Measurements from ENCODE around the gene SPATA9. TPM values are rescaled to one million over a fixed set of nuclear protein-coding genes. Genes with fewer than 3 reads are reported as not detected.
A peak's percentile ranks its signal among the peaks of the same experiment; 100 is the strongest.

The SPATA9 gene
- total and polyA plus RNA-seq, 2 of the 13 experiments (the other 11 are each of a cell fraction or from before 2014, with no cell fraction given), result not detected

DNA sequence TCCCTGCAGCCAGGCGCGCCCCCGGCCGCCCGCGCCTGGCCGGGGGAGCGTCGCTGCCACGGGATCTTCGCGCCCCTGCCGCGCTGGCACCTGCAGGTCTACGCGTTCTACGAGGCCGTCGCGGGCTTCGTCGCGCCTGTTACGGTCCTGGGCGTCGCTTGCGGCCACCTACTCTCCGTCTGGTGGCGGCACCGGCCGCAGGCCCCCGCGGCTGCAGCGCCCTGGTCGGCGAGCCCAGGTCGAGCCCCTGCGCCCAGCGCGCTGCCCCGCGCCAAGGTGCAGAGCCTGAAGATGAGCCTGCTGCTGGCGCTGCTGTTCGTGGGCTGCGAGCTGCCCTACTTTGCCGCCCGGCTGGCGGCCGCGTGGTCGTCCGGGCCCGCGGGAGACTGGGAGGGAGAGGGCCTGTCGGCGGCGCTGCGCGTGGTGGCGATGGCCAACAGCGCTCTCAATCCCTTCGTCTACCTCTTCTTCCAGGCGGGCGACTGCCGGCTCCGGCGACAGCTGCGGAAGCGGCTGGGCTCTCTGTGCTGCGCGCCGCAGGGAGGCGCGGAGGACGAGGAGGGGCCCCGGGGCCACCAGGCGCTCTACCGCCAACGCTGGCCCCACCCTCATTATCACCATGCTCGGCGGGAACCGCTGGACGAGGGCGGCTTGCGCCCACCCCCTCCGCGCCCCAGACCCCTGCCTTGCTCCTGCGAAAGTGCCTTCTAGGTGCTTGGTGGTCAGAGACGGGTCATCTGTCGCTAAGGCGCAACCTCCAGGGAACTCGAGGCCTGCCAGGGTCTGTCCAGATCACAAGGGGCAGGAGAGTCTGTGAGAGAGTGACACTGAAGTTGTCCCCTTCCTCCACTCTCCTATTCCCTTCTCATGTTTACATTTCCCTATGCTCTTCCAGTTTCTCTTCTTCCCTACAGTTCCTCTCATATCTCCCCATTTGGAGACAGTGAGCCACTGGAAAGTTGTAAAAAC lies 61.6 kb downstream of the SPATA9 start (continued):
- TF ChIP-seq, protein P1, sequence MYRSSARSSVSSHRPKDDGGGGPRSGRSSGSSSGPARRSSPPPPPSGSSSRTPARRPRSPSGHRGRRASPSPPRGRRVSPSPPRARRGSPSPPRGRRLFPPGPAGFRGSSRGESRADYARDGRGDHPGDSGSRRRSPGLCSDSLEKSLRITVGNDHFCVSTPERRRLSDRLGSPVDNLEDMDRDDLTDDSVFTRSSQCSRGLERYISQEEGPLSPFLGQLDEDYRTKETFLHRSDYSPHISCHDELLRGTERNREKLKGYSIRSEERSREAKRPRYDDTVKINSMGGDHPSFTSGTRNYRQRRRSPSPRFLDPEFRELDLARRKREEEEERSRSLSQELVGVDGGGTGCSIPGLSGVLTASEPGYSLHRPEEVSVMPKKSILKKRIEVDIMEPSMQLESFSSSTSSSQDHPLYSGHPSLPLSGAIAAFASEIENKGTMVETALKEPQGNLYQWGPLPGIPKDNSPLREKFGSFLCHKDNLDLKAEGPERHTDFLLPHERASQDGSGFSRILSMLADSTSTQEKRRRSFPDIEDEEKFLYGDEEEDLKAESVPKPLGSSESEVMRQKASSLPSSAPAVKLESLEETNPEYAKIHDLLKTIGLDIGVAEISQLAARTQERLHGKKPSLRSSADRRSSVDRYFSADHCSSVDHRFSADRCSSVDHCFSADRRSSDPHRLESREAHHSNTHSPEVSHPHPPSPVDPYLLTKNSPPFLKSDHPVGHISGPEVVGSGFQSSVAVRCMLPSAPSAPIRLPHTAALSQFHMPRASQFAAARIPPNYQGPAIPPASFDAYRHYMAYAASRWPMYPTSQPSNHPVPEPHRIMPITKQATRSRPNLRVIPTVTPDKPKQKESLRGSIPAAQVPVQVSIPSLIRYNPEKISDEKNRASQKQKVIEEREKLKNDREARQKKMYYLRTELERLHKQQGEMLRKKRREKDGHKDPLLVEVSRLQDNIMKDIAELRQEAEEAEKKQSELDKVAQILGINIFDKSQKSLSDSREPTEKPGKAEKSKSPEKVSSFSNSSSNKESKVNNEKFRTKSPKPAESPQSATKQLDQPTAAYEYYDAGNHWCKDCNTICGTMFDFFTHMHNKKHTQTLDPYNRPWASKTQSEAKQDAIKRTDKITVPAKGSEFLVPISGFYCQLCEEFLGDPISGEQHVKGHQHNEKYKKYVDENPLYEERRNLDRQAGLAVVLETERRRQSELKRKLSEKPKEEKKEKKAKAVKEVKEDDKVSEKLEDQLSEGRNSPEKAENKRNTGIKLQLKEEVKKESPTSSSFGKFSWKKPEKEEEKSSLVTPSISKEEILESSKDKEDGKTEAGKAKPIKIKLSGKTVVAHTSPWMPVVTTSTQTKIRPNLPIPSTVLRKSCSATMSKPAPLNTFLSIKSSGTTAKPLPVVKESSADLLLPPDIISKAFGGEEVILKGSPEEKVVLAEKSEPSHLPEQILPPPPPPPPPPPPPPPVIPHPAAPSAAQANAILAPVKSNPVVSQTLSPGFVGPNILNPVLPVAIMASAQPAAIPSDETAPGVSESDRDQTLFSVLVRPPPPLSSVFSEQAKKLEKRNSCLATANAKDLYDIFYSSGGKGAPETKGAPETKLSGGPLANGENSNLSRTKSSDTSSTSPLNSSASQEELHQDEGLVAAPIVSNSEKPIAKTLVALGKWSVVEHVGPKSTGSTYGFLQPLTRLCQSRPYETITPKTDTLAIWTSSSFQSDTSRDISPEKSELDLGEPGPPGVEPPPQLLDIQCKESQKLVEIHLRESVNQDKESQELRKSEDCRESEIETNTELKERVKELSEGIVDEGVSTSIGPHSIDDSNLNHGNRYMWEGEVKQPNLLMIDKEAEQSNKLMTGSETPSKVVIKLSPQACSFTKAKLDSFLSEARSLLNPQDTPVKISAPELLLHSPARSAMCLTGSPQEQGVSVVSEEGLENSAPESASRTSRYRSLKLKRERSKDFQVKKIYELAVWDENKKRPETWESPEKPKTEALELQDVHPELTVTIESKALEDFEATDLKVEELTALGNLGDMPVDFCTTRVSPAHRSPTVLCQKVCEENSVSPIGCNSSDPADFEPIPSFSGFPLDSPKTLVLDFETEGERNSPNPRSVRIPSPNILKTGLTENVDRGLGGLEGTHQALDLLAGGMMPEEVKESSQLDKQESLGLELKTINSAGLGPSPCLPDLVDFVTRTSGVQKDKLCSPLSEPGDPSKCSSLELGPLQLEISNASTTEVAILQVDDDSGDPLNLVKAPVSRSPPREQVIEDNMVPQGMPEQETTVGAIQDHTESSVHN (CRISPR knock-in tag; IDR thresholded peaks at IDR 0.05), result no peak
- TF ChIP-seq, protein P2, sequence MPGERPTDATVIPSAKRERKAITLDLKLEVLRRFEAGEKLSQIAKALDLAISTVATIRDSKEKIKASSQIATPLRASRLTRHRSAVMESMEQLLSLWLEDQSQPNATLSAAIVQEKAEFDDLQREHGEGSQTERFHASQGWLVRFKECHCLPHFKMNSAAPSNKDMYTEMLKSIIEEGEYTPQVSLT (CRISPR knock-in tag; IDR thresholded peaks at IDR 0.05; ENCODE audit: borderline replicate concordance, low read depth), result no peak
- no peak for TF ChIP-seq ZNF350 (CRISPR knock-in tag; IDR thresholded peaks at IDR 0.05; ENCODE audit: borderline replicate concordance, low read depth)
- TF ChIP-seq ZSCAN12 (CRISPR knock-in tag; IDR thresholded peaks at IDR 0.05), result 0 out of 2 replicates have a peak, but pooled peaks have one; percentile 29
- no peak for TF ChIP-seq PRMT3 (CRISPR knock-in tag; IDR thresholded peaks at IDR 0.05; ENCODE audit: borderline replicate concordance, low read depth)
- no peak for TF ChIP-seq ZFYVE20 (CRISPR knock-in tag; IDR thresholded peaks at IDR 0.05; ENCODE audit: borderline replicate concordance, low read depth)
- peak; percentile 29 for TF ChIP-seq ESRRA (CRISPR knock-in tag; IDR thresholded peaks at IDR 0.05; ENCODE audit: low read depth)
- TF ChIP-seq MAFG (CRISPR knock-in tag; IDR thresholded peaks at IDR 0.05), result no peak
- TF ChIP-seq SYNCRIP (IDR thresholded peaks at IDR 0.05; ENCODE audit: insufficient read depth, low read depth, low read length), result no peak
- TF ChIP-seq SOX5 (CRISPR knock-in tag; IDR thresholded peaks at IDR 0.05; ENCODE audit: borderline replicate concordance), result no peak
- TF ChIP-seq ARNT2 (CRISPR knock-in tag; IDR thresholded peaks at IDR 0.05; ENCODE audit: low read depth), result peak; percentile 15; the same call in 1 of the 2 replicates
- TF ChIP-seq YEATS2 (CRISPR knock-in tag; IDR thresholded peaks at IDR 0.05; ENCODE audit: borderline replicate concordance), result no peak
- TF ChIP-seq, protein P3, sequence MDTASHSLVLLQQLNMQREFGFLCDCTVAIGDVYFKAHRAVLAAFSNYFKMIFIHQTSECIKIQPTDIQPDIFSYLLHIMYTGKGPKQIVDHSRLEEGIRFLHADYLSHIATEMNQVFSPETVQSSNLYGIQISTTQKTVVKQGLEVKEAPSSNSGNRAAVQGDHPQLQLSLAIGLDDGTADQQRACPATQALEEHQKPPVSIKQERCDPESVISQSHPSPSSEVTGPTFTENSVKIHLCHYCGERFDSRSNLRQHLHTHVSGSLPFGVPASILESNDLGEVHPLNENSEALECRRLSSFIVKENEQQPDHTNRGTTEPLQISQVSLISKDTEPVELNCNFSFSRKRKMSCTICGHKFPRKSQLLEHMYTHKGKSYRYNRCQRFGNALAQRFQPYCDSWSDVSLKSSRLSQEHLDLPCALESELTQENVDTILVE (CRISPR knock-in tag; IDR thresholded peaks at IDR 0.05), result no peak
- TF ChIP-seq MATR3 (CRISPR knock-in tag; IDR thresholded peaks at IDR 0.05), result no peak
- TF ChIP-seq, protein P4, sequence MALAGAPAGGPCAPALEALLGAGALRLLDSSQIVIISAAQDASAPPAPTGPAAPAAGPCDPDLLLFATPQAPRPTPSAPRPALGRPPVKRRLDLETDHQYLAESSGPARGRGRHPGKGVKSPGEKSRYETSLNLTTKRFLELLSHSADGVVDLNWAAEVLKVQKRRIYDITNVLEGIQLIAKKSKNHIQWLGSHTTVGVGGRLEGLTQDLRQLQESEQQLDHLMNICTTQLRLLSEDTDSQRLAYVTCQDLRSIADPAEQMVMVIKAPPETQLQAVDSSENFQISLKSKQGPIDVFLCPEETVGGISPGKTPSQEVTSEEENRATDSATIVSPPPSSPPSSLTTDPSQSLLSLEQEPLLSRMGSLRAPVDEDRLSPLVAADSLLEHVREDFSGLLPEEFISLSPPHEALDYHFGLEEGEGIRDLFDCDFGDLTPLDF (CRISPR knock-in tag; IDR thresholded peaks at IDR 0.05), result no peak
- TF ChIP-seq KLF6 (CRISPR knock-in tag; IDR thresholded peaks at IDR 0.05), result no peak
- no peak; the same call in 1 of the 2 replicates for TF ChIP-seq MTF2 (CRISPR knock-in tag; IDR thresholded peaks at IDR 0.05; ENCODE audit: borderline replicate concordance)
